SK-N-SH (cell line): Measurements from ENCODE around the gene SF3A2. TPM values are rescaled to one million over a fixed set of nuclear protein-coding genes. Genes with fewer than 3 reads are reported as not detected.

Source experiments
- CTCF ChIA-PET: fragments of 300-600, 350-600 bp; formaldehyde crosslinking; extraction: SDS; loops from one replicate; lab custom pipeline; 2021; lab: Yijun Ruan, JAX
- POLR2A ChIA-PET: fragments of 350-600 bp; sonication (Branson Sonifier 250); formaldehyde crosslinking; extraction: SDS; loops from one replicate; lab custom pipeline; 2020; ENCODE audit warnings: antibody characterized with exemption, inconsistent platforms; lab: Yijun Ruan, JAX
- DNase-seq: peaks from one replicate; pipeline ENCODE4 v3.0.0; 2012
- H2AFZ ChIP-seq: fragments of 200-600 bp; sonication (generic); 2 replicates; pipeline ENCODE4 v1.8.1; 2016; ENCODE audit warnings: antibody characterized with exemption, mild to moderate bottlenecking, low read depth
- H3F3A ChIP-seq: fragments of 200-600 bp; sonication (generic); replicated peaks from 2 replicates; pipeline ENCODE3; 2016; ENCODE audit warnings: antibody characterized with exemption, mild to moderate bottlenecking; ENCODE audit not compliant: insufficient read depth
- H3K27ac ChIP-seq, 2 experiments: fragments of 200-500 bp in 1 of 2; fragments of 200-600 bp in 1 of 2; sonication (Bioruptor generic) in 1 of 2; sonication (generic), shearing (Covaris generic) in 1 of 2; 2 replicates each; pipeline versions ENCODE4 v1.5.1 to v1.6.1; 2014 to 2016; ENCODE audit warnings: low read depth in 2 of 2, inconsistent platforms in 1 of 2, low read length in 1 of 2, mild to moderate bottlenecking in 1 of 2, mixed read lengths in 1 of 2
- H3K27me3 ChIP-seq: fragments of 200-600 bp; sonication (generic), shearing (Covaris generic); 2 replicates; pipeline ENCODE4 v1.6.1; 2016; ENCODE audit warnings: mixed run types; ENCODE audit not compliant: insufficient read depth
- H3K36me3 ChIP-seq, 2 experiments: fragments of 200-500 bp in 1 of 2; fragments of 200-600 bp in 1 of 2; sonication (Bioruptor generic) in 1 of 2; sonication (generic) in 1 of 2; replicated peaks in 1 of 2; 2 replicates each; pipeline versions ENCODE3 to v1.5.1; 2014 to 2016; ENCODE audit warnings: low read length in 1 of 2, mild to moderate bottlenecking in 1 of 2; ENCODE audit not compliant: insufficient read depth in 2 of 2, control insufficient read depth in 1 of 2
- H3K4me1 ChIP-seq, 2 experiments: fragments of 200-500 bp in 1 of 2; fragments of 200-600 bp in 1 of 2; sonication (Bioruptor generic) in 1 of 2; sonication (generic), shearing (Covaris generic) in 1 of 2; 2 replicates each; pipeline versions ENCODE4 v1.5.1 to v1.6.1; 2014 to 2016; ENCODE audit warnings: low read depth in 1 of 2, low read length in 1 of 2, mixed run types in 1 of 2; ENCODE audit not compliant: insufficient read depth in 2 of 2, control insufficient read depth in 1 of 2
- H3K4me2 ChIP-seq: fragments of 200-600 bp; sonication (generic), shearing (Covaris generic); 2 replicates; pipeline ENCODE4 v1.6.1; 2017; ENCODE audit warnings: mixed run types
- H3K4me3 ChIP-seq, 2 experiments: fragments of 200-500 bp in 1 of 2; fragments of 200-600 bp in 1 of 2; sonication (Bioruptor generic) in 1 of 2; sonication (generic), shearing (Covaris generic) in 1 of 2; 2 replicates each; pipeline versions ENCODE4 v1.5.1 to v1.8.1; 2014 to 2016; ENCODE audit warnings: low read depth in 2 of 2, inconsistent platforms in 1 of 2, low read length in 1 of 2, mild to moderate bottlenecking in 1 of 2, mixed read lengths in 1 of 2, moderate library complexity in 1 of 2
- H3K79me2 ChIP-seq: fragments of 200-600 bp; sonication (generic); 2 replicates; pipeline ENCODE4 v1.8.1; 2017; ENCODE audit warnings: mild to moderate bottlenecking; ENCODE audit not compliant: insufficient read depth
- H3K9ac ChIP-seq: fragments of 200-600 bp; sonication (generic); 2 replicates; pipeline ENCODE4 v1.6.1; 2017; ENCODE audit warnings: mixed run types
- H3K9me2 ChIP-seq: fragments of 200-600 bp; sonication (generic); 2 replicates; pipeline ENCODE4 v1.6.1; 2017; ENCODE audit warnings: mixed run types
- H3K9me3 ChIP-seq: fragments of 200-600 bp; sonication (generic); 2 replicates; pipeline ENCODE4 v1.6.1; 2017; ENCODE audit warnings: mixed run types, mild to moderate bottlenecking, moderate library complexity
- H4K20me1 ChIP-seq: fragments of 200-600 bp; sonication (generic); 2 replicates; pipeline ENCODE4 v1.6.1; 2017; ENCODE audit warnings: mild to moderate bottlenecking, mixed run types; ENCODE audit not compliant: insufficient read depth
- CHD2 ChIP-seq: fragments of 150-350 bp; IDR thresholded peaks from 2 replicates; pipeline ENCODE4 v1.6.1; 2018; ENCODE audit warnings: low read length; ENCODE audit not compliant: partially characterized antibody
- CTCF ChIP-seq: fragments of 200-600 bp; sonication (generic); IDR thresholded peaks from 2 replicates; pipeline ENCODE4 v1.6.1; 2017; ENCODE audit warnings: antibody characterized with exemption, mild to moderate bottlenecking, moderate library complexity
- FOXM1 ChIP-seq: IDR thresholded peaks from 2 replicates; pipeline ENCODE4 v1.4.0; 2012; ENCODE audit warnings: low read depth, mild to moderate bottlenecking
- GATA2 ChIP-seq: sonication (generic); formaldehyde crosslinking; IDR thresholded peaks from 2 replicates; pipeline ENCODE4 v1.5.0; 2020; ENCODE audit warnings: mild to moderate bottlenecking, missing genetic modification reagents
- JUND ChIP-seq: IDR thresholded peaks from 2 replicates; pipeline ENCODE4 v1.4.0; 2012
- MAX ChIP-seq: IDR thresholded peaks from 2 replicates; pipeline ENCODE4 v1.4.0; 2012; ENCODE audit warnings: low read depth
- PBX3 ChIP-seq: IDR thresholded peaks from 2 replicates; pipeline ENCODE4; 2012
- RCOR1 ChIP-seq: fragments of 150-350 bp; IDR thresholded peaks from 2 replicates; pipeline ENCODE4 v1.6.1; 2017; ENCODE audit warnings: antibody characterized with exemption, low read length
- RXRA ChIP-seq: IDR thresholded peaks from 2 replicates; pipeline ENCODE4 v1.4.0; 2012; ENCODE audit warnings: low read depth, mild to moderate bottlenecking, borderline replicate concordance
- WGBS: methylation state at CpG from one replicate; pipeline ENCODE4 v1.1.6; 2017; ENCODE audit warnings: low lambda C conversion rate; 5-methylcytosine and 5-hydroxymethylcytosine counted together
- polyA plus RNA-seq, 3 experiments: library from polyadenylated mRNA; depleted of rRNA; stranded (reverse); fragments of >200 nt; gene quantifications; 2 replicates each; pipeline ENCODE4 v1.2.3, GENCODE V29; 2012
- TF ChIP-seq, protein P1 (sequence below): fragments of 150-350 bp; IDR thresholded peaks from 2 replicates; pipeline ENCODE4 v1.6.1; 2016; ENCODE audit warnings: mild to moderate bottlenecking, low read depth, low read length

The SF3A2 gene
- polyA plus RNA-seq, 1 of the 3 experiments (the other 2 are of a cell fraction), result 55.8 TPM

DNA sequence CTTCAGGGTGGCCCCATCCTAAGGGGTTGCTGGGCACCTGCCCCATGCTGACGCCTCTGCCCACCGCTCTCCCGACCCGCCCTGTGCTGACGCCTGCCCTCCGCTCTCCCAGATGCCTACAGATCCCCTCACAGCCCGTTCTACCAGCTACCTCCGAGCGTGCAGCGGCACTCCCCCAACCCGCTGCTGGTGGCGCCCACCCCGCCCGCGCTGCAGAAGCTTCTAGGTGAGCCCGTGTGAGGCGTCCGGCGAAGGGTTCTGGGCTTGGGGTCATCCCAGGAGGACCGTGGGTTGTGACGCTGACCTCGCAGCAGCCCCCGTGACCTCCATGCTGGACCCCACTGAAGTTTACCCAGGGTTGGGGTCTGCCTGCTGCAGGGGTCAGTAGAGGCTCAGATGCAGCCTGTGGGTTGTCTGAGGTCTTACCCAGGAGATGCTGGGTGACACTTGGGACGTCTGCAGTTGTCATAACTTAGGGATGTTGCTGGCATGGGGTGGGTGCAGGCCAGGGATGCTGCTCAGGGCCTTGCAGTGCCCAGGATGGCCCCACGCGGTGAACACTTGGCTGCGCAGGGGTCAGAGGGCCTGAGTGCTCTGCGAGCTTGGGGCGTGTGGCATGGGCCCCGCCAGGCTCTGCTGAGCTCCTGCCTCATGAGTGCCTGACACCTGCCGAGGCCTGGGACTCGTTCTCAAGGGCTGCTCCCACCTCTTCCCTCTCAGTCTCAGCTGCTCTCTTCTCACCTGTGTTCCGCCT is 25.5 kb upstream of the SF3A2 start:
- Histone ChIP-seq H3F3A (no peaks in the 10 kb centered on the region), H3K4me3 (no peak overlapping the region), H4K20me1 (no peaks in the 10 kb centered on the region), H2AFZ (no peak overlapping the region), H3K27me3 (no peaks in the 10 kb centered on the region), H3K4me2 (no peak overlapping the region), H3K9ac (no peak overlapping the region), H3K36me3 (peaks cover 8 to 73% of the 10 kb centered on the region in 2 experiments), H3K9me3 (no peaks in the 10 kb centered on the region), H3K4me1 (no peaks in the 10 kb centered on the region), H3K27ac (no peak overlapping the region), H3K9me2 (no peaks in the 10 kb centered on the region), H3K79me2 (no peaks in the 10 kb centered on the region)
- DNase-seq, result no peak
- POLR2A ChIA-PET, result no interaction called here
- TF ChIP-seq RCOR1, result no peak
- no peak for TF ChIP-seq MAX
- no peak for TF ChIP-seq PBX3
- TF ChIP-seq GATA2 (CRISPR knock-in tag), result no peak
- no peak for TF ChIP-seq CTCF
- no peak for TF ChIP-seq JUND
- no peak for TF ChIP-seq RXRA
- no peak for TF ChIP-seq CHD2
- TF ChIP-seq FOXM1, result no peak
- TF ChIP-seq, protein P1, sequence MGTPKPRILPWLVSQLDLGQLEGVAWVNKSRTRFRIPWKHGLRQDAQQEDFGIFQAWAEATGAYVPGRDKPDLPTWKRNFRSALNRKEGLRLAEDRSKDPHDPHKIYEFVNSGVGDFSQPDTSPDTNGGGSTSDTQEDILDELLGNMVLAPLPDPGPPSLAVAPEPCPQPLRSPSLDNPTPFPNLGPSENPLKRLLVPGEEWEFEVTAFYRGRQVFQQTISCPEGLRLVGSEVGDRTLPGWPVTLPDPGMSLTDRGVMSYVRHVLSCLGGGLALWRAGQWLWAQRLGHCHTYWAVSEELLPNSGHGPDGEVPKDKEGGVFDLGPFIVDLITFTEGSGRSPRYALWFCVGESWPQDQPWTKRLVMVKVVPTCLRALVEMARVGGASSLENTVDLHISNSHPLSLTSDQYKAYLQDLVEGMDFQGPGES, result no peak
- CTCF ChIA-PET, result interaction anchor here (0.6 kb wide), 1 partner anchor 8 kb away, joined by 3 read pairs; no protein-coding TSS in a partner anchor
- WGBS, result 90% methylated on average over 16 of the region's 33 CpGs
